HCT116 (cell line): Measurements from ENCODE around the gene TLCD1.

Experiments
- ATF3 ChIP-seq: IDR thresholded peaks from 2 replicates; pipeline ENCODE4 v1.6.1; 2012
- ELF1 ChIP-seq: IDR thresholded peaks from 2 replicates; pipeline ENCODE4 v1.6.1; 2012; ENCODE audit warnings: low read depth, borderline replicate concordance
- EZH2 ChIP-seq: fragments of 200-600 bp; sonication (generic); IDR thresholded peaks from 2 replicates; pipeline ENCODE4 v1.6.1; 2017; ENCODE audit warnings: antibody characterized with exemption, mixed run types
- MAX ChIP-seq: IDR thresholded peaks from 2 replicates; pipeline ENCODE4 v1.6.1; 2012
- POLR2A ChIP-seq: IDR thresholded peaks from 2 replicates; pipeline ENCODE4 v1.7.0; 2011; ENCODE audit warnings: borderline replicate concordance; ENCODE audit not compliant: insufficient read depth, insufficient read length; ENCODE audit errors: extremely low read depth
- POLR2AphosphoS5 ChIP-seq: IDR thresholded peaks from 2 replicates; pipeline ENCODE4 v1.6.1; 2011; ENCODE audit warnings: mild to moderate bottlenecking, low read depth, low read length, moderate library complexity
- RAD21 ChIP-seq: IDR thresholded peaks from 2 replicates; pipeline ENCODE4 v1.6.1; 2012; ENCODE audit warnings: low read depth, mild to moderate bottlenecking
- SP1 ChIP-seq: IDR thresholded peaks from 2 replicates; pipeline ENCODE4 v1.6.1; 2012; ENCODE audit warnings: low read depth
- SRF ChIP-seq: IDR thresholded peaks from 2 replicates; pipeline ENCODE4 v1.6.1; 2012; ENCODE audit warnings: low read depth
- ZBTB33 ChIP-seq: IDR thresholded peaks from 2 replicates; pipeline ENCODE4 v1.6.1; 2011; ENCODE audit warnings: mild to moderate bottlenecking, low read length, moderate library complexity; ENCODE audit not compliant: insufficient replicate concordance; ENCODE audit errors: extremely low read depth
- ZFX ChIP-seq: fragments of 450-650 bp; IDR thresholded peaks from 2 replicates; pipeline ENCODE4 v1.6.1; 2017
- TF ChIP-seq, protein P1 (sequence below), 3 experiments: fragments of 200-600 bp in 1 of 3; sonication (generic) in 1 of 3; IDR thresholded peaks in 2 of 3; conservative IDR thresholded peaks in 1 of 3; 2 replicates each; pipeline ENCODE4 v1.5.1; 2012 to 2017; ENCODE audit warnings: low read depth in 2 of 3, low read length in 2 of 3, antibody characterized with exemption in 1 of 3, borderline replicate concordance in 1 of 3, control low read depth in 1 of 3, mild to moderate bottlenecking in 1 of 3, mixed read lengths in 1 of 3, mixed run types in 1 of 3, moderate library complexity in 1 of 3; ENCODE audit not compliant: insufficient read depth in 1 of 3

DNA sequence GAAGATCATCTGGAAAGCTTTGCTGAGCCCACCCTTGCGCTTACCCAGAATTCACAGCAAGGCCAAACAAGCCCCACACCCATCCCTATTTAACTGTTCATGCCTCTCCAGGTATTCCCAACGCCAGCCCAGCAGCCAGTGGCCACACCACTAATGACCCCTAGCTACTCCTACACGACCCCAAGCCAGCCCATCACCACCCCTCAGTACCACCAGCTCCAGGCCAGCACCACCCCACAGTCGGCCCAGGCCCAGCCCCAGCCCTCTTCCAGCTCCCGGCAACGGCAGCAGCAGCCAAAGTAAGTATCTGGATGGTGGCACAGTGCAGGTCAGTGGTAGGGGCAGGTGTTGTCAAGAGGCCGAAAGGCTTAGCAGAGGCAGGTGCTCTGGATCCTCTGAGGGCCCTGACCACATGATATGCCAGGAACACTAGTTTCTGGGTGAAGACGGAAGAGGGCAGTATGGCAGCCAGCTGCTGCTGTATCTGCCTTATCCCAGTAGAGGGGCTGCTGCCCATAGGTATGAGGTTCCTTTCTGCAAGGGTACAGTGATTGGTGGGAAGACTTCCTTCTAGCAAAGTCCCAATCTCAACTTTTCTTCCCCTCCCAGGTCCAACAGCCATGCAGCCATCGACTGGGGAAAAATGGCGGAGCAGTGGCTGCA is 25.1 kb downstream of the TLCD1 start:
- TF ChIP-seq MAX (no peak), ZFX (no peak), POLR2AphosphoS5 (no peak), ELF1 (no peak), ATF3 (no peak), ZBTB33 (no peak), RAD21 (no peak), POLR2A (no peak), SP1 (no peak), EZH2 (no peak), SRF (no peak)
- TF ChIP-seq, protein P1, sequence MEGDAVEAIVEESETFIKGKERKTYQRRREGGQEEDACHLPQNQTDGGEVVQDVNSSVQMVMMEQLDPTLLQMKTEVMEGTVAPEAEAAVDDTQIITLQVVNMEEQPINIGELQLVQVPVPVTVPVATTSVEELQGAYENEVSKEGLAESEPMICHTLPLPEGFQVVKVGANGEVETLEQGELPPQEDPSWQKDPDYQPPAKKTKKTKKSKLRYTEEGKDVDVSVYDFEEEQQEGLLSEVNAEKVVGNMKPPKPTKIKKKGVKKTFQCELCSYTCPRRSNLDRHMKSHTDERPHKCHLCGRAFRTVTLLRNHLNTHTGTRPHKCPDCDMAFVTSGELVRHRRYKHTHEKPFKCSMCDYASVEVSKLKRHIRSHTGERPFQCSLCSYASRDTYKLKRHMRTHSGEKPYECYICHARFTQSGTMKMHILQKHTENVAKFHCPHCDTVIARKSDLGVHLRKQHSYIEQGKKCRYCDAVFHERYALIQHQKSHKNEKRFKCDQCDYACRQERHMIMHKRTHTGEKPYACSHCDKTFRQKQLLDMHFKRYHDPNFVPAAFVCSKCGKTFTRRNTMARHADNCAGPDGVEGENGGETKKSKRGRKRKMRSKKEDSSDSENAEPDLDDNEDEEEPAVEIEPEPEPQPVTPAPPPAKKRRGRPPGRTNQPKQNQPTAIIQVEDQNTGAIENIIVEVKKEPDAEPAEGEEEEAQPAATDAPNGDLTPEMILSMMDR (IDR thresholded peaks at IDR 0.05 in 2 of 3, conservative IDR thresholded peaks at IDR 0.05 in 1 of 3; ENCODE audit: borderline replicate concordance in 1 of 3, insufficient read depth in 1 of 3, low read depth in 2 of 3, low read length in 2 of 3) = no peak
